ENCODE results near the gene MECR.

DNA sequence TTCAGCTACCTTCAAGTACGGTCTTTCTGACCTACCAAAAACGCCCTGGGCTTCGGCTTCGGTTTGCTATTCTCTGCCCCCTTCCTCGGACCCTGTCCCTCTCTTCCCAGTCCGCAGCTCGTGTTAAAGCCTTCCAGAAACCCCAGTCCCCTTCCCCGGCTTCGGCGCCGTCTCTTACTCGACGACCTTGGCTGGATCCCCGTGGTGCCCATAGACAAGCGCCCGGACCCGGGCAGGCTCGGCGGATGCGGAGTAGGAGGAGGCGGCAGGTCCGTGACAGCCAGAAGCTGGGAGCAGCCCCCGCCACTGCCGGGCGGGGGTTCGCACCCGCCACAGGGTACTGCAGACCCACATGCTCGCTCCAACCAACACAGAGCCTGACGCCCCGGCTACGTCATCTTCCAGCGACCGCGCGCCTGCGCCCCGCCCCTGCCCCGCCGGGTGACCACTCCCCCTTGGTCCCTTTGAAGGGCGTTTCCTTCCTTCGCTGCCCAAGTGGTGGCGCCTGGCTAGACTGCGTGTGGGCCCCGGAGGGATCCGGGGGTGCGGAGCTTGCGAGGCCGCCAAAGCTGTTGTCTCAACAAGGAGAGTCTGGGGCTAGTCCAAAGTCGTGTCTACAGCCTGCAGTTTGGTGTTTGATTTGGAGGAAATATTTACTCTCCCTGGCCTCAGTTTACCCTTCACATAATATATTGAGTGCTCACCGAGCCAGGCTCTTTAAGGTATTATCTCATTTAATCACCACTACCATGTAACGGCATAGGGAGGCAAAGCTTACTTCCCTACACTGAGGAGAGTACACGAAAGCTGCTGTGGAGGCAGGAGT, at the start of gene MECR:
- TF ChIP-seq, protein P1, sequence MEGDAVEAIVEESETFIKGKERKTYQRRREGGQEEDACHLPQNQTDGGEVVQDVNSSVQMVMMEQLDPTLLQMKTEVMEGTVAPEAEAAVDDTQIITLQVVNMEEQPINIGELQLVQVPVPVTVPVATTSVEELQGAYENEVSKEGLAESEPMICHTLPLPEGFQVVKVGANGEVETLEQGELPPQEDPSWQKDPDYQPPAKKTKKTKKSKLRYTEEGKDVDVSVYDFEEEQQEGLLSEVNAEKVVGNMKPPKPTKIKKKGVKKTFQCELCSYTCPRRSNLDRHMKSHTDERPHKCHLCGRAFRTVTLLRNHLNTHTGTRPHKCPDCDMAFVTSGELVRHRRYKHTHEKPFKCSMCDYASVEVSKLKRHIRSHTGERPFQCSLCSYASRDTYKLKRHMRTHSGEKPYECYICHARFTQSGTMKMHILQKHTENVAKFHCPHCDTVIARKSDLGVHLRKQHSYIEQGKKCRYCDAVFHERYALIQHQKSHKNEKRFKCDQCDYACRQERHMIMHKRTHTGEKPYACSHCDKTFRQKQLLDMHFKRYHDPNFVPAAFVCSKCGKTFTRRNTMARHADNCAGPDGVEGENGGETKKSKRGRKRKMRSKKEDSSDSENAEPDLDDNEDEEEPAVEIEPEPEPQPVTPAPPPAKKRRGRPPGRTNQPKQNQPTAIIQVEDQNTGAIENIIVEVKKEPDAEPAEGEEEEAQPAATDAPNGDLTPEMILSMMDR (IDR thresholded peaks at IDR 0.05) = no peak
- TF ChIP-seq EP300 (IDR thresholded peaks at IDR 0.05) (no peak), POLR2A (IDR thresholded peaks at IDR 0.05) (no peak)
